LNCAP (cell line): ENCODE data around the gene HMGXB4.

Experiments used
- CTCF ChIP-seq: fragments of 450-650 bp; IDR thresholded peaks from 2 replicates; pipeline ENCODE4 v1.5.1; 2017; ENCODE audit warnings: mild to moderate bottlenecking

Gene HMGXB4

GRCh38 chr22:35230839-35231584, 26.3 kb upstream of the HMGXB4 start:
- no peak for TF ChIP-seq CTCF

GRCh38 chr22:35231585-35232084, 25.7 kb upstream of the HMGXB4 start:
- peak; percentile 92 for TF ChIP-seq CTCF

GRCh38 chr22:35250156-35250555, 7.1 kb upstream of the HMGXB4 start:
- no peak for TF ChIP-seq CTCF

GRCh38 chr22:35253946-35254345, 3.3 kb upstream of the HMGXB4 start:
- TF ChIP-seq CTCF = no peak

GRCh38 chr22:35257002-35257320, 332 bp upstream of the HMGXB4 start:
- no peak for TF ChIP-seq CTCF

GRCh38 chr22:35258191-35258988, 1.1 kb downstream of the HMGXB4 start:
- TF ChIP-seq CTCF = no peak

GRCh38 chr22:35264986-35265385, 7.7 kb downstream of the HMGXB4 start:
- TF ChIP-seq CTCF = no peak
